K562 (cell line): ENCODE results near the gene CFAP97D2. TPM values are rescaled to one million over a fixed set of nuclear protein-coding genes. Genes with fewer than 3 reads are reported as not detected.

Experiments used
- ASH1L ChIP-seq: fragments of 450-650 bp; IDR thresholded peaks from 2 replicates; pipeline ENCODE4 v1.6.1; 2018; ENCODE audit warnings: borderline replicate concordance, mild to moderate bottlenecking, low read depth; ENCODE audit not compliant: partially characterized antibody
- ATF1 ChIP-seq, 2 experiments: fragments of 450-650 bp in 1 of 2; IDR thresholded peaks; 2 replicates each; pipeline ENCODE4 v1.6.1; 2016; ENCODE audit warnings: missing compliant biosample characterization in 1 of 2, missing genetic modification characterization in 1 of 2
- CBFB ChIP-seq: sonication (generic); formaldehyde crosslinking; IDR thresholded peaks from 2 replicates; pipeline ENCODE4 v1.4.0; 2020; ENCODE audit warnings: mild to moderate bottlenecking, missing genetic modification reagents
- CTCFL ChIP-seq: IDR thresholded peaks from 2 replicates; pipeline ENCODE4 v1.6.1; 2011; ENCODE audit warnings: borderline replicate concordance, low read depth, mild to moderate bottlenecking, moderate library complexity, low read length; ENCODE audit not compliant: insufficient read depth, poor library complexity, severe bottlenecking
- DMBX1 ChIP-seq: fragments of 250-450 bp; sonication (Bioruptor Pico); IDR thresholded peaks from 2 replicates; pipeline ENCODE4 v1.8.0; 2022; ENCODE audit warnings: inconsistent platforms, mild to moderate bottlenecking, moderate library complexity, borderline replicate concordance
- DNMT1 ChIP-seq: fragments of 450-650 bp; IDR thresholded peaks from 2 replicates; pipeline ENCODE4 v1.6.1; 2016; ENCODE audit warnings: antibody characterized with exemption, mild to moderate bottlenecking
- EGR1 ChIP-seq: fragments of 450-650 bp; conservative IDR thresholded peaks from 2 replicates; pipeline ENCODE4 v1.6.1; 2017; ENCODE audit warnings: mild to moderate bottlenecking
- EP400 ChIP-seq: fragments of 450-650 bp; IDR thresholded peaks from 2 replicates; pipeline ENCODE4 v1.6.1; 2017; ENCODE audit warnings: antibody characterized with exemption, mild to moderate bottlenecking, moderate library complexity
- FOS ChIP-seq: IDR thresholded peaks from 3 replicates; pipeline ENCODE4 v1.6.1; 2011; ENCODE audit not compliant: insufficient read length; ENCODE audit errors: extremely low read depth
- FOXK2 ChIP-seq, 2 experiments: fragments of 450-650 bp; IDR thresholded peaks in 1 of 2; conservative IDR thresholded peaks in 1 of 2; 2 replicates each; pipeline ENCODE4 v1.6.1; 2016; ENCODE audit warnings: low read depth in 2 of 2, mild to moderate bottlenecking in 1 of 2
- HOXB6 ChIP-seq: fragments of 250-450 bp; sonication (Bioruptor Pico); IDR thresholded peaks from 2 replicates; pipeline ENCODE4 v1.5.1; 2022; ENCODE audit warnings: mild to moderate bottlenecking, borderline replicate concordance
- KDM4B ChIP-seq, 2 experiments: fragments of 450-650 bp in 1 of 2; sonication (generic) in 1 of 2; IDR thresholded peaks; 2 replicates each; pipeline ENCODE4 v1.6.1; 2016 to 2017; ENCODE audit warnings: borderline replicate concordance in 2 of 2, antibody characterized with exemption in 1 of 2, low read depth in 1 of 2, mild to moderate bottlenecking in 1 of 2
- NBN ChIP-seq: fragments of 450-650 bp; IDR thresholded peaks from 2 replicates; pipeline ENCODE4 v1.6.1; 2016; ENCODE audit warnings: low read depth, mild to moderate bottlenecking
- NR2F6 ChIP-seq: fragments of 450-650 bp; formaldehyde crosslinking; IDR thresholded peaks from 2 replicates; pipeline ENCODE4 v1.4.0; 2020; ENCODE audit warnings: mild to moderate bottlenecking
- POU5F1 ChIP-seq: fragments of 150-350 bp; IDR thresholded peaks from 2 replicates; pipeline ENCODE4 v1.6.1; 2014; ENCODE audit warnings: borderline replicate concordance, low read length, low read depth, mild to moderate bottlenecking; ENCODE audit not compliant: partially characterized antibody
- RAD21 ChIP-seq, 2 experiments: fragments of 250-450 bp in 1 of 2; fragments of 450-650 bp in 1 of 2; sonication (Bioruptor Pico) in 1 of 2; formaldehyde crosslinking in 1 of 2; IDR thresholded peaks in 1 of 2; conservative IDR thresholded peaks in 1 of 2; 2 replicates each; pipeline versions ENCODE4 v1.4.0 to v1.8.0; 2020 to 2022; ENCODE audit warnings: mild to moderate bottlenecking in 2 of 2, moderate library complexity in 1 of 2
- RNF2 ChIP-seq: sonication (generic); IDR thresholded peaks from 2 replicates; pipeline ENCODE4 v1.6.1; 2016
- U2AF1 ChIP-seq: fragments of 200-400 bp; formaldehyde crosslinking; optimal IDR thresholded peaks from 2 replicates; pipeline ENCODE3; 2017; ENCODE audit warnings: mild to moderate bottlenecking, low read depth, low read length, moderate library complexity
- ZBED1 ChIP-seq: IDR thresholded peaks from 2 replicates; pipeline ENCODE4 v1.6.1; 2014
- ZNF184 ChIP-seq: sonication (generic); formaldehyde crosslinking; IDR thresholded peaks from 2 replicates; pipeline ENCODE4 v1.5.0; 2020; ENCODE audit warnings: missing genetic modification reagents
- ZNF449 ChIP-seq: fragments of 250-450 bp; sonication (Bioruptor Pico); IDR thresholded peaks from 2 replicates; pipeline ENCODE4 v1.8.0; 2022; ENCODE audit warnings: moderate library complexity, mild to moderate bottlenecking, inconsistent platforms
- ZNF551 ChIP-seq: fragments of 250-450 bp; sonication (Bioruptor Pico); IDR thresholded peaks from 2 replicates; pipeline ENCODE4 v1.5.0; 2021; ENCODE audit warnings: mild to moderate bottlenecking, moderate library complexity
- polyA plus RNA-seq, 8 experiments: library from polyadenylated mRNA; depleted of rRNA in 4 of 8; stranded (reverse) in 5 of 8; unstranded in 3 of 8; fragments of >200 nt; fragmentation: Nextera tagmentation in 2 of 8; fragmentation: Illumina TruSeq in 1 of 8; extraction: Ambion mirVana in 2 of 8; extraction: Trizol in 1 of 8; gene quantifications; 2 replicates each; pipeline versions ENCODE4 v1.2.1 to v1.2.3, GENCODE V29; 2011 to 2014; ENCODE audit warnings: inconsistent platforms in 1 of 8, missing spikeins in 1 of 8
- total RNA-seq, 7 experiments: library from RNA; depleted of rRNA in 6 of 7; stranded (reverse); fragments of >200 nt in 6 of 7; fragmentation: Illumina TruSeq in 2 of 7; extraction: Trizol in 2 of 7; gene quantifications; 2 replicates each; pipeline versions ENCODE4 v1.2.1 to v1.2.3, GENCODE V29; 2011 to 2021; ENCODE audit warnings: low replicate concordance in 1 of 7
- TF ChIP-seq, protein P1 (sequence below): fragments of 250-450 bp; sonication (Bioruptor Pico); IDR thresholded peaks from 2 replicates; pipeline ENCODE4 v1.5.1; 2021; ENCODE audit warnings: mild to moderate bottlenecking
- TF ChIP-seq, protein P2 (sequence below): sonication (generic); IDR thresholded peaks from 2 replicates; pipeline ENCODE4 v1.6.1; 2016

The CFAP97D2 gene
- total and polyA plus RNA-seq, 9 of the 15 experiments (the other 6 are each of a cell fraction or from before 2014, with no cell fraction given) = not detected

- TF ChIP-seq KDM4B (IDR thresholded peaks at IDR 0.05; ENCODE audit: borderline replicate concordance in 2 of 2, low read depth in 1 of 2) (no peak), DMBX1 (peak; percentile 75), EGR1 (no peak), ZNF449 (CRISPR knock-in tag) (no peak), ZNF184 (CRISPR knock-in tag) (no peak), ZBED1 (no peak), RNF2 (peak; percentile 40; the same call in 1 of the 2 replicates), CTCFL (no peak), ZNF551 (CRISPR knock-in tag) (no peak), EP400 (0 out of 2 replicates have a peak, but pooled peaks have one; percentile 49), ASH1L (no peak), CBFB (no peak), FOS (no peak), HOXB6 (no peak), ATF1 (CRISPR knock-in tag; IDR thresholded peaks at IDR 0.05) (no peak), ATF1 (tag; IDR thresholded peaks at IDR 0.05) (peak; percentile 59), DNMT1 (no peak), POU5F1 (no peak), U2AF1 (no peak), NBN (peak; percentile 68; the same call in 1 of the 2 replicates), RAD21 (CRISPR knock-in tag; conservative IDR thresholded peaks at IDR 0.05 in 1 of 2, IDR thresholded peaks at IDR 0.05 in 1 of 2) (no peak), FOXK2 (conservative IDR thresholded peaks at IDR 0.05 in 1 of 2, IDR thresholded peaks at IDR 0.05 in 1 of 2; ENCODE audit: low read depth in 2 of 2) (0 out of 4 replicates have a peak, but pooled peaks of 1 of the 2 experiments have one; percentile 16), NR2F6 (CRISPR knock-in tag) (no peak)
- TF ChIP-seq, protein P1, sequence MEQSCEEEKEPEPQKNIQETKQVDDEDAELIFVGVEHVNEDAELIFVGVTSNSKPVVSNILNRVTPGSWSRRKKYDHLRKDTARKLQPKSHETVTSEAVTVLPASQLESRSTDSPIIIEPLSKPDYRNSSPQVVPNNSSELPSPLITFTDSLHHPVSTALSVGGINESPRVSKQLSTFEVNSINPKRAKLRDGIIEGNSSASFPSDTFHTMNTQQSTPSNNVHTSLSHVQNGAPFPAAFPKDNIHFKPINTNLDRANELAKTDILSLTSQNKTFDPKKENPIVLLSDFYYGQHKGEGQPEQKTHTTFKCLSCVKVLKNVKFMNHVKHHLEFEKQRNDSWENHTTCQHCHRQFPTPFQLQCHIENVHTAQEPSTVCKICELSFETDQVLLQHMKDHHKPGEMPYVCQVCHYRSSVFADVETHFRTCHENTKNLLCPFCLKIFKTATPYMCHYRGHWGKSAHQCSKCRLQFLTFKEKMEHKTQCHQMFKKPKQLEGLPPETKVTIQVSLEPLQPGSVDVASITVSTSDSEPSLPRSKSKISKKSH (CRISPR knock-in tag) = no peak
- TF ChIP-seq, protein P2, sequence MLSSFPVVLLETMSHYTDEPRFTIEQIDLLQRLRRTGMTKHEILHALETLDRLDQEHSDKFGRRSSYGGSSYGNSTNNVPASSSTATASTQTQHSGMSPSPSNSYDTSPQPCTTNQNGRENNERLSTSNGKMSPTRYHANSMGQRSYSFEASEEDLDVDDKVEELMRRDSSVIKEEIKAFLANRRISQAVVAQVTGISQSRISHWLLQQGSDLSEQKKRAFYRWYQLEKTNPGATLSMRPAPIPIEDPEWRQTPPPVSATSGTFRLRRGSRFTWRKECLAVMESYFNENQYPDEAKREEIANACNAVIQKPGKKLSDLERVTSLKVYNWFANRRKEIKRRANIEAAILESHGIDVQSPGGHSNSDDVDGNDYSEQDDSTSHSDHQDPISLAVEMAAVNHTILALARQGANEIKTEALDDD = no peak
These were observed 43.5 kb downstream of the CFAP97D2 start (continued) for GRCh38 chr13:114222461-114222968.
